Stimulated activated CD8-positive, alpha-beta memory T cell treated with anti-CD3 and anti-CD28 coated beads, Interleukin-2, amount 100 ng/mL, for 1 hour (primary cell): ENCODE measurements around the gene RNF208.
A peak's percentile ranks its signal among the peaks of the same experiment; 100 is the strongest.

Source experiments
- DNase-seq, 2 donors: peaks; one replicate each; pipeline ENCODE4 v3.0.0-alpha.2; 2020; ENCODE audit warnings: low read depth in 2 of 2

The RNF208 gene

DNA sequence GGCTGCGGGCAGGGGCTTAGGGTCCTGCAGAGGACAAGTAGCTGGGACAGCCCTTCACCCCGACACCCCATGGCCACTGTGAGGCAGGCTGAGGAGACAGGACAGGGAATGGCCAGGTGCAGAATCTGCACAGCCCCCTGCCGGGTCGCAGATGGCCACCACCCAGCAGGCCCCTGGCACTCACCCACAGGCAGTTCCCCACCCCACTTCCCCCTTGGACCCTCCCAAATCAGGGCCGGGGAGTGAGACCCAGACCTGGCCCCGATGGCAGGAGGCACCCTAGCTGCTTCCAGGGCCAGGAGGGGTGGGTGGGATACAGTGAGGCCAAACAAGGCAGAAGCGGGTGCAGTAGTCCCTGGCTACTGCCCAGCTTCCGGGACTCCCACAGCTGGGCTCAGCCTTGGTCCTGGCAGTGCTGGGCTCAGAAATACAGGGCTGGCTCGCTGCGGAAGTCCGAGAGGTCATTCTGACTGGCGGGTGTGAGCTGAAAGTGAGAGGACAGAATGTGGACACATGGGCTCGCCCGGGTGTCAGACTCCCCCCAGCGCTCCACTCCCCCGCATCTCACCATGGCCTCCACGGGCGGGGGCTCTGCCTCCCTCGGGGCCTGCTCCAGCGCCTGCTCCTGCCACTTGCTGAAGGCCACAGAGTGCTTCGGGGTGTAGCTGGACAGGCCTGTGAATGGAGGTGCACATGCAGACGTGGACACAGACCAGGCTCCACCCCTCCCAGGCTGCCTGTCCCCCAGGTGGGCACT is 30.2 kb downstream of the RNF208 start:
- DNase-seq, result no peak

DNA sequence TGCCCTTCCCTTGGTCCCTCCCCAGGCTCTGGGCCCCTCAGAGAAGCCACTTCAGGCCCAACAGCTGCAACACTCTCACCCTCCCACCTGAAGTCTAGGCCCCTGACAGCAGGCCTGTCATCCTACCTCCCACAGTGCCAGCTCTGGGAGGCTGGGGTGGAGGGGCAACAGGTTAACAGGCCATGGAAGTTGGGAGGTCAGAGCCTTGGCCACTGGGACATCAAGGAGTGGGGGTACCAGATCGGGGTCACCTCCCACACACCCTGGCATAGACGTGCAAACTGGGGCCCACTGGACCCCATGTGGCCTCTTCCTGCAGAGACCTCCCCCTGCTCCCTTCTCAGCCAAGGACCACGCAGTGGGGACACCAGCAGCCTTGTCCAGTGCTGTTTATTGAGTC is 30.8 kb downstream of the RNF208 start:
- no peak for DNase-seq

DNA sequence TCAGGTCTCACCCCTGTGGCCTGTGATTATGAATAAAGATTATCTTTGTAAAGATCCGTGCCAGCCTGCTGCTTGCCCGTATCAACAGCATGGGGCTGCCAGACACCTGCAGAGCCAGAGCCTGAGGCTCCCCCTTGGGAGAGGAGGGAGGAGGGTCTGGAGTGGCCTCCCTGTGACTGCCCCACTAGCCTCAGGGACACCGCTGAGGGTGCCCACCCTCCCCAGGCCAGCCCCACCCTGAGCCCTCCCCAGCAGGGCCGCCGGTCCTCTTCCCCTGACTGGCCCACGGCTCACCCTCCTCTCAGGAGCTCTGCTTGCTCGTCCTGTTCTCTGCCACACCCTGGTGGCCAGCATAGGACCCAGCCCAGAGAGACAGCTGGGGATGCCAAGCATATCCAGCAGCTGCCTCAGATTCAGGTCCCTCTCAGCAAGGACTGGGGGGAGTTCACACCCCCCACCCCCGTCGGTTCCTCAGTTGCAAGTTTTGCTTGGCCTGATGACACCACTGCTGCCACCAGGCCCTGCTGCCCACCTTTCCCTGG is 31.7 kb downstream of the RNF208 start:
- DNase-seq, result no peak

DNA sequence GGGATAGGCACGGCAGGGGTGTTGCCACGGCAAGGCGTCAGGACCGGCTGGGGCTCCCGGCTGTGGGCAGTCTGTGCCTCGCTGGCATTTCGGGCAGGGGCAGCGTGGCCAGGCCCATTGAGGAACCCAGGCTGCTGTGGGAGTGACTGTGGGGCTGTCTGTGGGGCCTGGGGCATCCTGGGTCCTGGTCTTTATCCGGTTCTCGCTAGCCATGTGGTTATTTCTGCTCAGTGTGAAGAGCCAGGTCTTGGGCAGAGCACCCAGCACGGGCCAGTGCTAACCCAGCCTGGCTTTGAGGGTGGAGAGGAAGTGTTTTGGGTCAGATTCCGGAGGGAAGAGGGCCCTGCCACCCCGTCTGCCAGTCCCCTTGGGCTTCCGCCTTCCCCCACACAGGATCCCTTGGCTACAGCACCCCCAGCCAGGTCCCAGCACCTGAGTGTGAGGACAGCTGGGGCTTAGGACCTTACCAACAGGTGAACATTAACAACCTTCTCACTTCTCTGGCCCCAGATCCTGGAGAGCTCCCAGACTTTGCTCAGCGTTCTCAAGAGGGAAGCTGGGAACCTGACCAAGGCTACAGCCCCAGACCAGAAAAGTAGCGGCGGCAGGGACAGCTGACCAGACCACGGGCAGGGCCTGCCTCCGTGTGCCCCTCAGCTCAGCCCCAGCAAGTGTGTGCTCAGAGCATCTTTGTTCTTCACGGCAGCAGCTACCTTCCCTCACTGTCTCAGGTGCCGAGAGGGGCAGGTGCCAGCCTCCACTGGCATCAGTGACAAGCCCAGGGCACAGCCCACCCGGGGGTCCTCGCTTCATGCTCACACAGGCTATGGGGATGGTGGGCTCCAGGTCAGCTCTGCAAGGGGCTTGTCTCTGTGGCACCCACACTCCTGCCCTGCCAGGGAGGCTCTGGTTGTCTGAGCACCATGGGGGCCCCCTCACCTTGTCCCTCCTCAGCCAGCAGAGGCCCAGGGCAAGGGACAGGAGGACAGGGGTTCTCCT is 32.4 kb downstream of the RNF208 start:
- DNase-seq, result no peak

DNA sequence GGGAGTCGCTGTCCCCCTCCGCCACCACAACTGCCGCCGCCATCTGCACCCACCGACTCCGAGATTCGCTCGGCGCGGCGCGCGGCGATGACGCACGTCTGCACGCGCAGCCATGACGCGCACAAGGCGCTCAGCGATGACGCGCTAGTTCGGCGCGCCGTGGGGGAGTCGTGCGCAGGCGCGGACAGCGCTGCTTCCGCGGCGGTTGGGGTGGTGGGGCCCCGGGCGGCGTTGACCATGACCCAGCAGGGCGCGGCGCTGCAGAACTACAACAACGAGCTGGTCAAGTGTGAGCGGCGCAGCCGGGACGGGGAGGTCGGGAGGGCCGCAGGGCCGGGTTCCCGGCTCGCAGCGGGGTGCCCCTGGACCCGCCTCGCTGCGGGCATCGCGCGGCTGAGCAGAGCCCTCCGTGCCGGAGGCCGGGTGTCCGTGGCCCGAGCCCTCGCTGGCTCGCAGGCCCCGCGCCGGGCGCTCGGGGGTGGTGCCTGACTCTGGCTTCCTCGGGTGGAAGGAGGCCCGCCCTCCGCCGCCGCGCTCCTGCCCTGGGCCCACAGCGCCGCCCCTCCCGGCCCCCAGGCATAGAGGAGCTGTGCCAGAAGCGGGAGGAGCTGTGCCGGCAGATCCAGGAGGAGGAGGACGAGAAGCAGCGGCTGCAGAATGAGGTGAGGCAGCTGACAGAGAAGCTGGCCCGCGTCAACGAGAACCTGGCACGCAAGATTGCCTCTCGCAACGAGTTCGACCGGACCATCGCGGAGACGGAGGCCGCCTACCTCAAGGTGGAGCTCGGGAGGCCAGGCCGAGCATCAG is 33.3 kb downstream of the RNF208 start, which contains the start of the genes ANAPC2 and SSNA1:
TSS of gene ANAPC2 (minus strand) at position 71 of the 807 bp plus-strand sequence. CDS start at position 43, 28 bp downstream.
TSS of gene SSNA1 (plus strand) at position 187 of the 807 bp plus-strand sequence. CDS start at position 238, 51 bp downstream.
- peak; percentile 85 to 89 for DNase-seq

DNA sequence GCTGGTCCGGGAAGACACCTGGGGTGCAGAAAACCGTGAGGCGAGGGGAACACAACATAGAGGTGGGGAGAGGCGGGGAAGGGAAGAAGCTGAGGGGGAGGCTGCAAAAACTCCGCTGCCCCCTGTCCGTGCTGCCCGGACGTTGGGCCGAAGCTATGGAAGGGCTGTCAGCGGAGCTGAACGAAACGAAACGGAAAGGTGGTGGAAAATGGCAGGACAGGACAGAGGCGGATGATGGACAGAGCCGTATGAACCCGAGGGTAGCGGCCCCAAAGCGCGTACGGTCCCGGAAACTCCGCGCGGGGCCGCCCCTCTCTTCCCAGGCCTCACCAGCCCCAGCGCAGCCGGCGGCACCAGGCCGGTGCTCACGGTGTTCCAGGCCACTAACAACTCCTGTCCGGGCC is 34.0 kb downstream of the RNF208 start:
- no peak for DNase-seq

DNA sequence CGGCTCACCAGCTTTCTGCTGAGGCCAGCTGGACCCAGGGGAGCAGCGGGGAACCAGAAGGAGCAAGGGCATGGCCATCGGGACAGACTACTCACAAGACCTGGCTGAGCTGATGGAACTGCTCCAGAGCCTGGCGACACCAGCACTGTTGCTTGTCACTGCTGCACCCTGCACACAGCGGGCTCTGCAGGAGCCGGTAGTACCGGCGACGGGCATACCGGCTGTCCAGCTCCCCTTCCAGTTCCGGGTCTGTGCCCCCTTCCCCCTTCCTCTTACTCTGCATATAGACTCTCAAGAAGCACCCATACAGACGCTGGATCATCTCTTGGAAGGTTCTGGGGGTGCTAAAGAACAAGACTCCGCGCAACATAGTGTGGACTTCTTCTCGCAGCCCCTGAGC is 34.7 kb downstream of the RNF208 start:
- DNase-seq, result no peak

DNA sequence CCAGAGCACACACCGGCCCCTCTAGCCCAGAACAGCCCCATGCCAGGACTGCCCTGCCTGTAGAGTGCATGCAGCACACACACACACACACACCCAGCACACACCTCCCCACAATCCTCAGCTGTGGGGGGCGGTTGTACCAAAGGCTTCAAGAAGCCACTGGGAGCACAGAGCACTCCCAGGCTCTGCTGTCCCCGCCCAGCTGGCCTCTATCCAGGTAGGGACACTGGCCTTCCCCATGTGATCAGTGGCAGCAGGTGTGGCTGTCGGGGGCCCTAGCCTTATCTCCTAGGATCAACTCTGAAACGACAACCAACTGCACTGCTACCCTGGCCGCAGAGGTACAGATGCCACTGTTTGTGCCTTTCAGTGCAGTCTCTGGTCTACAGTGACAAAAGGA is 35.7 kb downstream of the RNF208 start:
- no peak for DNase-seq

DNA sequence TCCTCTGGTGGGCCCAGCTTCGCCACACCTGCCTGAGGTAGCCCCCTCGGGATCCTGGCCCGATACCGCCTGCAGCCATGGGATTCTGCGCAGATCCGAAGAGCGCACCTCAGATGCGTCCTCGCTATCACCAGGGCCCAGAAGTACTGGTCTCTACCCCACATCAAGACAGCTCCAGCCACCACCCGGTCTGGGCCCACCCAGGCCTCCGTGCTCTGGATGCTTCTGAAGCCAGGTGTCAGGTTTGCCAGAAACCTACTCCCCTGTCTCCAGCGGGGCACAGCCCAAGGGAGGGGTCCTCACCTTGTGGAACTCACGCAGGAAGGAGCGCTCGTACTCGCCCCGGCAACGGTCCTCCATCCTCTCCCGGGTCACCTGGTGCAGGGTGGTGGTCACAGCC is 36.1 kb downstream of the RNF208 start:
- no peak for DNase-seq

DNA sequence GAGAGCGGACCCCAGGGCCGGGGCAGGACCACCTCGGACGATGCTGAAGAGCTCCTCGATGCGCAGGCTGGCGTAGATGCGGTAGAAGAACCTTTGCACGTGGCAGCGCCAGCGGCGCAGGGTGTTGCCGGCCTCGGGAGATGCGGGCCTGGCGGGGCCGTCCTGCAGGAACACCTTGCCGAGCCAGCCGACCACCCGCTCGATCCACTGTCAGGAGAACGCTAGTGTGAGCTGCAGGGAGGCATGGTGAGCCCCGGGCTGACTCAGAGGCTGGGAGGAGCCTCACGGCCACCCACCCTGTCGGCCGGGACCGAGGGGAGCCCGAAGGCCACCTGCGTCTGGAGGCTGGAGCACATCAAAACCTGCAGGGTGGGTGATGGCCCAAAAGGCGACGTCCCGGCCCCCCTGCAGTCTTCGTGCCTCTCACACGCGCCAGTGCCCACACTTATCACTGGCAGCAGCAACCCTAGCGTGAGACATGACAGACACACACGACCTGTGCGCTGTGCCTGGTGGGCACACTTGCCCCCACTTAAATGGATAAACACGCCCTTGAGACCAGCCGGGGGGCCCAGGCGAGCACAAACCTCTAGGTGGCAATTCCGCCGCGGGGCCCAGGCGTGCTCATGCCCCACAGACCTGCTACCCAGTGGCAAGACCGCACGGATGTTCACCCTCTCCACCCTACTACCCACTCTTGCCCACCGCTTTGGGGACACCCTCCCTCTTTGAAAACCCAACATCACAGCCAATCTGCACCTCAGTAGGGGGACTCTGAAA is 37.0 kb downstream of the RNF208 start:
- DNase-seq, result no peak

DNA sequence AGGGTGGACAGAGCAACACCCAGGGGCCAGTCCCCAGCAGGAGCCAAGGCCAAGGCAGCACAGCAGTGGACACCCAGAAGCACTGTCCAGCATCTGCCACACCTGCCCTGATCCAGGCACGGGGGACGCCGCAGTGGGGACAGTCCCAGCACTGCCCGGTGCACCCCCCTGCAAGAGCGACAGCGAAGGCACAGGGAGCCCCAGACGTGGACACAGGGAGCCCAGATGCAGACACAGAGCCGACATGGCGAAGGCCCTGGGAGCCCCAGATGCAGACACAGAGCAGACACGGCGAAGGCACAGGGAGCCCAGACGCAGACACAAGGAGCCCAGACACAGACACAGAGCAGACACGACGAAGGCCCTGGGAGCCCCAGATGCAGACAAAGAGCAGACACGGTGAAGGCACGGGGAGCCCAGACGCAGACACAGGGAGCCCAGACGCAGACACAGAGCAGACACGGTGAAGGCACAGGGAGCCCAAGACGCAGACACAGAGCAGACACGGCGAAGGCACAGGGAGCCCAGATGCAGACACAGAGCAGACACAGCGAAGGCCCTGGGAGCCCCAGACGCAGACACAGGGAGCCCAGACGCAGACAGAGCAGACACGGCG is 38.0 kb downstream of the RNF208 start:
- DNase-seq, result no peak

DNA sequence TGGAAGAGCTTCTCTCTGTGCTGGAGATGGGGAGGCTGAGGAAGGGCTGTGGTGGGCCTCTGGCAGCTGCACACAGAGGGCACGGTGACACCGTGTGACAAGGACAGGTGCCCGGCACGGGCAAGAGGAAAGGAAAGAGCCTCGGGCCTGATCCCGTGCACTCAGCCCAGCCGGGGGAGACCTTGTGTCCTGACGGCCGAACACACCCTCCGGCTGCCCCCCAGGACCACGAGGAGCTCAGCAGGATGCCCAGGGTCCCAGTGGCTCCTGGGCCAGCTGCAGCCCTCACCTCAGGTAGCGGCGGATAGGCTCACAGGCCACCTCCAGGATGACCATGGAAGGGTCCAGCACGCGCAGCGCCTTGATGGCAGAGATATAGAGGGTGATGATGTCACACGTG is 39.2 kb downstream of the RNF208 start:
- no peak for DNase-seq

DNA sequence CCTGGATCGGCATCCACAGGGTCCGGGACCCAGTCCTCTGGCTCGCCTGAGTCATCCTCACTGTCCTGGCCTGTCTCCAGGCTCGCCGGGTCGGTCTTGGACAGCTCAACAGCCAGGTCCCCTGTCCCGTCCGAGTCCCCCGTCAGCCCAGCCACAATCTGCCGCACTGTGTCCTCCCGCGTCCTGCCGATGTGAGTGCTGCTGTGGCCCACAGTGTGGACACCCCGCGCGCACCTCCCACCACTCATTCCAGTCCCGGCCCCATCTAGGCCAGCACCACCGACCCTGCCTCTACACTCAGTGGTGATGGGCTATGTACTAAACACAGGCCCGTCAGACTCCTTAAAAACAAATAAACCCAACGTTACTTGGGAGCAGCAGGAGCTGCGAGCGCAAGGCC is 40.4 kb downstream of the RNF208 start:
- no peak for DNase-seq

DNA sequence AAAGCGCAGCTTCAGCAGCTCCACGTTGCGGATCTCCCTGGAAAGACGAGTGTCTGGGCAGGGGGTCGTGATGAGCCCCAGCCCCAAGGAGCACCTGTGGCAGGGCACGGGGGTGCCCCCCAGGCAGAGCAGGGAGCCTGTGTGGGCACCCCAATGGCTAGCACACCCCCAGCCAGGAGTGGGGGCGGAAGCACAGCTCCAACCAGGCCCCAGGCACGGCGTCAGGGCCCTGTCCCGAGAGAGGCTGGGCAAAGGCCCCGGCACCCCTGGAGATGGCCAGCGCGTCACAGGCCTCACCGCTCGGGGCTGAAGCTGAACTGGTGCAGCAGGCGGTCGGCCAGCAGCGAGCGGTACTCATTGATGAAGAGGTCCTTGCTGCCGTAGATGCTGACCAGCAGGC is 41.5 kb downstream of the RNF208 start:
- DNase-seq, result no peak

DNA sequence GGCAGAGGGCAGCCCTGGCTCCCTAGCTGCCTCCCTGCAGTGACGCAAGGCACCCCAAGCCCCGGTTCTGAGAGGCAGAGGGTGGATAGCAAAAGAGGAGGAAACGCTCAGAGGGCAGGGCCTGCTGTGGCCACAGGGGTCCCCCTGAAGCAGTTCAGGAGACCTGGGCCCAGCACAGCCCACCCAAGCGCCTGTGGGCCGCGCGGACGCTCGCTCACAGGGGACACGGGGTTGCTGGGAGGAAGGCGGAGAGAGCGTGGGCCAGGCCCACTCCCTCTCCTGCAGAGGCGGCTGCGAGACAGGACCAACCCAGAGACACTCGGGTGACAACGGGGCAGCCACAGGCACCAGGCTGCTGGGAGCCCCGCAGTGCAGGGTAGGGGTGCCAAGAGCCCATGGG is 42.3 kb downstream of the RNF208 start:
- no peak for DNase-seq

DNA sequence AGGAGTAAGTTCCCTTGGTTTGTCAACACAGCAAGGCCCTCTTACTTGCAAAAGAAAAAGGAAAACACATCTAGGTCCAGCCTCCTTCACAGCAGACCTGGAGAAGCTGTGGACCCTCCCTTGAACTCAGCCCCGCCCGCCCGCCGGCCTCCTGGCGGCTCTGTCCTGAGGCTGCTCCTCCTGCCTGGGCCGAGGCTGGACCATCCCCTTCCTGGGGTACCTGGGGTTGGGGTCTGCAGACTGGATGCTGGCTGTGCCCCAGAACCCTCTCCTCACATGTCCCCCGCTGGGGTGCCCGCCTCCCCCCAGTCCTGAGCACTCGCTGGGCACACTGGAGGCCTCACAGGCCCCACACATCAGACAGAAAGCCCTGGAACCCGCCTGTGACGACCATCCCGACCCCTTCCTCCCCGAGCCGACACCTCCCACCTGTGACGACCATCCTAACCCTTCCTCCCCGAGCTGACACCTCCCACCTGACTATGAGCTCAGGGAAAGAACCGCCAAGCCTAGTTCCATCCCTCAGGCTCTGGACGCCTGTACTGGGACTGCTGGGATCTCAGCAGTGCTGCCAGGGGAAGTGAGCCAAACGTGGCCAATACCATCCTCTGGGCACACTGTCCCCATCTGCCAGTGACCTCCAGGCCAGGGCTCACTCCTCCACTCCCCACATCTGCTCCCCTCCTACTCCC is 43.0 kb downstream of the RNF208 start:
- DNase-seq, result no peak

DNA sequence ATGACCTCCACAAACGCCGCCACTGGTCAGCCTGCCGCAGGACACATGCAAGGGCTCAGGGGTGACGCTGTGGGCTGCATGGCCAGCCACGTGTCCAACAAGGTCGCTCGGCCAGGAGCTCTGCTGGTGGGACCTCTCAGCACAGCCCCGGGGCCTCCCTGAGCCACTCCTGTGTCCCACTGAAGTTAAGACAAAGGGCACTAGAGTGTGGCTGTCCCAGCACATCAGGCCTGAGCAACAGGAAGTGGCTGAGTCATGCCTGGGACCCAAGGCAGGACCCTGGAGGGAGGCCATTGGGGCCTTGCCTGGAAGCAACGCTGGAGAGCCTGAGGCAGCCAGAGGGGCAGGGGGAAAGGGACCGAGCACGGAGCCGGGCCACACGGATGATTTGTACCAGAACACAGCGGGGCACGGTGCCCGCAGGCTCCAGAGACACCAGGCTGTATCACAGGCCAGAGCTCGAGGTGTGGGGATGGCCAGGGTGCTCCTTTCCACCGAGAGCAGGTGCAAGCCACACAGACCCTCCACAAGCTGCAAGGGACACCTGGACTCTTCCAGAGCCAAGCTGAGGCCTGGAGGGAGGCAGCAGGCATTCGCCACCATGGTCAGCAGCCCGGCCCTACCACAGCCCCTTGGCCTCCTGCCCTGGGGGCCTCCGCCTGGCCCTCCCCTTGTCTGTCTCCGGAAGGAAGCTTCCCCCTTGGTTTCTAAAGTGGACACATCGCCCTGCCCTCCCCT is 43.7 kb downstream of the RNF208 start:
- DNase-seq, result no peak

DNA sequence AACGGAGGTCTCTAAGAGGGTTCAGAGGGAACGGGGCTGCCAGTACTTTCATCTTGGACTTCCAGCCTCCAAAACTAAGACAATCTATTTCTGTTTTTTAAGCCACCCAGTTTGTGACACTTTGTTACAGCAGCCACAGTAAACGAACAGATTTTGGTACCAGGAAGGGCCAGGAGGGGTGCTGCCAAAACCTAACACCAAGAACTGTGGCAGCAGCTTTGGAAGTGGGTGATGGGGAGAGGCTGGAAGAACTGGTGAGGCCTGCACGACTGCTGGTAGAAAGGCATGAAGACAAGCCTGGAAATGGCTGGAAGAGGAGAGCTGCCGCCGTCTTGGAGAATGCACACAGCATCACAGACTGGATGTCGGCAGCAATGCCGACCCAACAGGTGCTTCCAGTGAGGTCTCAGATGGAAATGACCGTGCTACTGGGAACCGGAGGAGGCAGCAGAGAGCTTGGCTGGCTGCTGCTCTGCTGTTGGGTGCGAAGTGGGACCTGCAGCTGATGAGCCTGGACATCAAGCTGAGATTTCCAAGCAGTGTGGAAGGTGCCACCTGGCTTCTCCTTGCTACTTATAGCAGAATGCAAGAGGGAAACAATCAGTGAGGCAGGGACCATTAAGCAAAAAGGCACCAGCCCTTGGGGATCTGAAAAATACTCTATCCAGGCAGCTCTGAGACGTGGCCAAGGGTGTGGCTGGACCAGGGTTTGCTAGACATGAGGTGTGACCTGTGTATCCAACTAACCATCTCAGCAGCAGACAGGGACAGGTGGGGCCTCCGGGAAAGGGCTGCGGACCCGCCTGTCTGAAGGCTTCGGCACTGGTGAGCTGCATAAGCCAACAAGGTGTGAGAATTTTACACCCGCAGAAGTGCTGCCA is 45.5 kb downstream of the RNF208 start:
- DNase-seq, result no peak
